IPS-11a (cell line): Measurements from ENCODE around the gene MCOLN3.
"Not testable (repeated sequence)": the region's sequence is repeated elsewhere in the genome, so short reads cannot be mapped to it uniquely, and the experiment has no call there.

Experiments used
- H3K4me3 ChIP-seq: one replicate; pipeline ENCODE4 v1.5.1; 2013; ENCODE audit warnings: low read depth, low read length, control low read depth

The MCOLN3 gene

GRCh38 chr1:85049735-85050166 lies 1.5 kb upstream of the MCOLN3 start:
- H3K4me3 ChIP-seq = no peak overlapping the region

- peak overlapping the region; percentile 51 for H3K4me3 ChIP-seq
These were observed 616 bp downstream of the MCOLN3 start for GRCh38 chr1:85047472-85048295.

GRCh38 chr1:85047144-85047471 lies 1.2 kb downstream of the MCOLN3 start:
- peak overlapping the region; percentile 51 for H3K4me3 ChIP-seq

- H3K4me3 ChIP-seq = no peak overlapping the region
These were observed 5.9 kb downstream of the MCOLN3 start for GRCh38 chr1:85042413-85042812.

- no peak overlapping the region for H3K4me3 ChIP-seq
These were observed 6.5 kb downstream of the MCOLN3 start for GRCh38 chr1:85041793-85042192.

- H3K4me3 ChIP-seq = no peak overlapping the region
These were observed 15.1 kb downstream of the MCOLN3 start for GRCh38 chr1:85033221-85033620.

GRCh38 chr1:85030536-85030935 lies 17.8 kb downstream of the MCOLN3 start:
- H3K4me3 ChIP-seq = no peak overlapping the region

GRCh38 chr1:85028151-85028550 lies 20.1 kb downstream of the MCOLN3 start:
- H3K4me3 ChIP-seq = no peak overlapping the region

GRCh38 chr1:85027242-85027983 lies 20.9 kb downstream of the MCOLN3 start:
- H3K4me3 ChIP-seq = no peak overlapping the region

GRCh38 chr1:85025940-85026339 lies 22.4 kb downstream of the MCOLN3 start:
- no peak overlapping the region for H3K4me3 ChIP-seq

- no peak overlapping the region for H3K4me3 ChIP-seq
These were observed 23.6 kb downstream of the MCOLN3 start for GRCh38 chr1:85024736-85025135.

- H3K4me3 ChIP-seq = no peak overlapping the region
These were observed 25.6 kb downstream of the MCOLN3 start for GRCh38 chr1:85022700-85023099.

- no peak overlapping the region for H3K4me3 ChIP-seq
These were observed 28.3 kb downstream of the MCOLN3 start for GRCh38 chr1:85019994-85020393.

GRCh38 chr1:85015826-85016225 lies 32.5 kb downstream of the MCOLN3 start:
- H3K4me3 ChIP-seq = no peak overlapping the region

- not testable (repeated sequence) for H3K4me3 ChIP-seq
These were observed 42.7 kb downstream of the MCOLN3 start for GRCh38 chr1:85005641-85006040.

- H3K4me3 ChIP-seq = no peak overlapping the region
These were observed 46.6 kb downstream of the MCOLN3 start for GRCh38 chr1:85001742-85002141.

GRCh38 chr1:84998642-84999280 lies 49.5 kb downstream of the MCOLN3 start:
- no peak overlapping the region for H3K4me3 ChIP-seq

- peak overlapping the region; percentile 42 for H3K4me3 ChIP-seq
These were observed 50.4 kb downstream of the MCOLN3 start for GRCh38 chr1:84997667-84998600.

- peak within 1 kb of the TSS; percentile 61 for H3K4me3 ChIP-seq
These were observed 51.2 kb downstream of the MCOLN3 start, which contains the start of gene MCOLN2 for GRCh38 chr1:84996846-84997666. TSS of gene MCOLN2 (minus strand) at chr1:84997113. CDS start at chr1:84996872, 241 bp downstream.
